CD4-positive, alpha-beta T cell (primary cell): Measurements from ENCODE around the gene ARHGEF19. TPM values are rescaled to one million over a fixed set of nuclear protein-coding genes. Genes with fewer than 3 reads are reported as not detected.

ENCODE experiments used
- ATAC-seq: fragments of 200-7000 bp; cut with Tn5 transposase; one replicate; pipeline ENCODE4 v1.10.0; 2022; ENCODE audit warnings: mild to moderate bottlenecking; ENCODE audit not compliant: poor library complexity
- CTCF ChIA-PET: fragments of 350-600 bp; sonication (Branson Sonifier 250); formaldehyde crosslinking; loops from one replicate; lab custom pipeline; 2021; ENCODE audit warnings: antibody characterized with exemption, inconsistent platforms; lab: Charles Lee
- POLR2A ChIA-PET: fragments of 350-600 bp; sonication (Branson Sonifier 250); formaldehyde crosslinking; loops from one replicate; lab custom pipeline; 2021; ENCODE audit warnings: antibody characterized with exemption, inconsistent platforms; lab: Charles Lee
- DNase-seq, 14 experiments: peaks; one replicate each; pipeline ENCODE4 v3.0.0-alpha.2; 2013 to 2020; ENCODE audit warnings: mixed read lengths in 2 of 14
- H3K27ac ChIP-seq, 2 donors: one replicate each; pipeline versions ENCODE4 v1.5.1 to v1.7.0; 2013; ENCODE audit warnings: low read length in 2 of 2, low read depth in 1 of 2, mild to moderate bottlenecking in 1 of 2
- H3K27me3 ChIP-seq, 2 experiments: 1 replicate in 1 of 2; 2 replicates in 1 of 2; pipeline versions ENCODE4 v1.6.1 to v1.7.0; 2013; ENCODE audit warnings: low read length in 2 of 2, control low read depth in 1 of 2, mild to moderate bottlenecking in 1 of 2, moderate library complexity in 1 of 2; ENCODE audit not compliant: insufficient read depth in 2 of 2, control insufficient read depth in 1 of 2
- H3K36me3 ChIP-seq: one replicate; pipeline ENCODE4 v1.6.1; 2013; ENCODE audit warnings: low read length, control low read depth; ENCODE audit not compliant: insufficient read depth
- H3K4me1 ChIP-seq: one replicate; pipeline ENCODE4 v1.6.1; 2013; ENCODE audit warnings: low read length, control low read depth; ENCODE audit not compliant: insufficient read depth
- H3K4me3 ChIP-seq: one replicate; pipeline ENCODE4 v1.5.1; 2013; ENCODE audit warnings: mild to moderate bottlenecking, low read length, moderate library complexity
- H3K9me3 ChIP-seq, 2 experiments: 1 replicate in 1 of 2; 2 replicates in 1 of 2; pipeline versions ENCODE4 v1.6.1 to v1.7.0; 2013; ENCODE audit warnings: low read length in 2 of 2, mild to moderate bottlenecking in 2 of 2, control low read depth in 1 of 2, moderate library complexity in 1 of 2; ENCODE audit not compliant: control insufficient read depth in 1 of 2, insufficient read depth in 1 of 2
- H3K27ac Mint-ChIP-seq: one replicate; pipeline ENCODE4 v1.8.0; 2020; ENCODE audit warnings: mixed read lengths
- H3K27me3 Mint-ChIP-seq: one replicate; pipeline ENCODE4 v1.8.0; 2021; ENCODE audit warnings: mixed read lengths
- H3K36me3 Mint-ChIP-seq: one replicate; pipeline ENCODE4 v1.8.0; 2021; ENCODE audit warnings: low read depth, mixed read lengths
- H3K4me1 Mint-ChIP-seq: one replicate; pipeline ENCODE4 v1.8.0; 2021; ENCODE audit warnings: low read depth, mixed read lengths
- H3K4me3 Mint-ChIP-seq: one replicate; pipeline ENCODE4 v1.8.0; 2020; ENCODE audit warnings: mild to moderate bottlenecking, mixed read lengths
- H3K9me3 Mint-ChIP-seq: one replicate; pipeline ENCODE4 v1.8.0; 2020; ENCODE audit warnings: mixed read lengths
- intact Hi-C, 2 experiments: fragments of 100-400 bp; cut with DNase I in 1 of 2; cut with micrococcal nuclease in 1 of 2; formaldehyde crosslinking; loops; one replicate each; pipeline versions ENCODE4 v1.15.1 to v1.9.0; 2023 to 2025; cut with DNase I, micrococcal nuclease
- total RNA-seq, 174 experiments: library from RNA in 2 of 174; stranded (reverse) in 2 of 174; gene quantifications; one replicate each; pipeline ENCODE4 v1.2.3 and lab custom pipeline; 2021 to 2026
- TF ChIP-seq, protein P1 (sequence below): fragments of 200-600 bp; IDR thresholded peaks from one replicate; pipeline ENCODE4 v1.8.0; 2022; ENCODE audit warnings: antibody characterized with exemption, mild to moderate bottlenecking

Gene ARHGEF19
- total RNA-seq, 2 experiments from 2014 or later: 3.8 to 5.8 TPM

DNA sequence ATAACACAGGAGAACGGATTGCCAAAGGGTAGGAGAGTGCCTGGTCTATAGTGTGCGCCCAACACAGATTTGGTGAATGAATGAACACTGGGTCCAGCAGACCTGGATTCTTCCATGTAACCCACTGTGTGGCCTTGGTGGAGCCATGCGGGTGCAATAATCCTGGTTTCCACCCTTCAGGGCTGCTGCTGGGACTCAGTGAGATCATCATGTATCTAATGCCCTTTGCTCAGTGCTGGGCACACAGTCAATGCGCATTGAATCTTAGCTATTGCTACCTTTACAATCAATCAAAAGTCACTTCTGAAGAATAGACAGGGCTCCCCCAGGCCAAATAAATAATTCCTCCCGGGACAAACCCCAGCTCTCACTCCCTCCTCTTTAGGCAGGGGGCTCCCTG, 50.7 kb downstream of the ARHGEF19 start:
- DNase-seq (no peak), ATAC-seq (no peak)
- Histone ChIP-seq H3K27ac (peak overlapping the region; percentile 54 to 62), H3K4me1 (peaks cover 81% of the 10 kb centered on the region), H3K36me3 (no peaks in the 10 kb centered on the region), H3K4me3 (peak overlapping the region; percentile 46), H3K9me3 (no peaks in the 10 kb centered on the region), H3K27me3 (no peaks in the 10 kb centered on the region)
- H3K9me3 Mint-ChIP-seq: no peaks in the 10 kb centered on the region
- peak overlapping the region; percentile 64 for H3K27ac Mint-ChIP-seq
- intact Hi-C loops: no loop called here
- H3K36me3 Mint-ChIP-seq: no peaks in the 10 kb centered on the region
- CTCF ChIA-PET: interaction anchor here (1.3 kb wide), 1 partner anchor 80 kb away, joined by 3 read pairs; no protein-coding TSS in a partner anchor
- TF ChIP-seq, protein P1, sequence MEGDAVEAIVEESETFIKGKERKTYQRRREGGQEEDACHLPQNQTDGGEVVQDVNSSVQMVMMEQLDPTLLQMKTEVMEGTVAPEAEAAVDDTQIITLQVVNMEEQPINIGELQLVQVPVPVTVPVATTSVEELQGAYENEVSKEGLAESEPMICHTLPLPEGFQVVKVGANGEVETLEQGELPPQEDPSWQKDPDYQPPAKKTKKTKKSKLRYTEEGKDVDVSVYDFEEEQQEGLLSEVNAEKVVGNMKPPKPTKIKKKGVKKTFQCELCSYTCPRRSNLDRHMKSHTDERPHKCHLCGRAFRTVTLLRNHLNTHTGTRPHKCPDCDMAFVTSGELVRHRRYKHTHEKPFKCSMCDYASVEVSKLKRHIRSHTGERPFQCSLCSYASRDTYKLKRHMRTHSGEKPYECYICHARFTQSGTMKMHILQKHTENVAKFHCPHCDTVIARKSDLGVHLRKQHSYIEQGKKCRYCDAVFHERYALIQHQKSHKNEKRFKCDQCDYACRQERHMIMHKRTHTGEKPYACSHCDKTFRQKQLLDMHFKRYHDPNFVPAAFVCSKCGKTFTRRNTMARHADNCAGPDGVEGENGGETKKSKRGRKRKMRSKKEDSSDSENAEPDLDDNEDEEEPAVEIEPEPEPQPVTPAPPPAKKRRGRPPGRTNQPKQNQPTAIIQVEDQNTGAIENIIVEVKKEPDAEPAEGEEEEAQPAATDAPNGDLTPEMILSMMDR: no peak
- no peaks in the 10 kb centered on the region for H3K27me3 Mint-ChIP-seq
- POLR2A ChIA-PET: interaction anchor here (1.2 to 1.9 kb wide), 3 partner anchors 50 to 328 kb away, joined by 3 to 6 read pairs (median 5); no protein-coding TSS in a partner anchor
- peak overlapping the region; percentile 43 for H3K4me3 Mint-ChIP-seq
- H3K4me1 Mint-ChIP-seq: peaks cover 83% of the 10 kb centered on the region

DNA sequence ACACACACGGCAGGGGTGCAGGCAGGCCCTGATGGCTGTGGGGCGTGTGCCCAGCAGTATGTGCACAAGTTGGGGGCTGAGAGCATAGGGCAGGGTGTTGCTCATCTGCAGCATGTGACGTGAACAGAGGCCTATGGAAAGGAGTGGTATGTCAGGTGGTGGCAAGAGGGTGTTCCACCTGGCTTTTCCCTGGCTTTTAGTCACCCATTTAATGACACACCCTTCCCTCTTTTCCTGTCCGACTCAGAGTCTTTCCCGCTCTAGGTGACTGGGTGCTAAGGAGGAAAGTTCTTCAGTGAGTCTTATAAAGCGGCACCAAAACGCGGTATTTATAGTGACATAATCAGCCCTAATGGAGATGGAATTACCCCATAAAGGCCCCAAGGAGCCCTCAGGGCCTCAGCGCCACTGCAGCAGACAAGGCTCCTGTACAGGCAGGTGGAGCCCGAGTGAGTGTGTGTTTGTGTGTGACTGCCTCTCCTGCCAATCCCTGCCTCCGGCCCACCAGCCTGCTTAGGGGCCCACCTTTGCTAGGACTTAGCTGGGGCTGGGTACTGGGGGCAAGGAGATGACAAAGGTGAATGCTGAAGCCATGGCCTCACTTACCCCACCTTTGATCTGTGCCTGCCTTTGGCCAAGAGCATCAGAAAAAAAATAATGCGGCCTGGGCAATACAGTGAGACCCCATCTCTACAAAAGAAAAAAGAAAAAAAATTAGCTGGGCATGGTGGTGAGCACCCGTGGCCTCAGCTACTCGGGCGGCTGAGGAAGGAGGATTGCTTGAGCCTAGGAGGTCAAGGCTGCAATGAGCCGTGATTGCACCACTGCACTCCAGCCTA, 53.2 kb downstream of the ARHGEF19 start:
- peak in 1 of 14 experiments; percentile 24 for DNase-seq
- peaks cover 5 to 9% of the 10 kb centered on the region in 2 experiments for H3K27me3 ChIP-seq
- TF ChIP-seq, protein P1: no peak
- H3K9me3 ChIP-seq: no peaks in the 10 kb centered on the region
- Mint-ChIP-seq H3K4me1 (peaks cover 79% of the 10 kb centered on the region), H3K27me3 (no peaks in the 10 kb centered on the region), H3K9me3 (no peaks in the 10 kb centered on the region), H3K36me3 (no peaks in the 10 kb centered on the region), H3K4me3 (peak overlapping the region; percentile 39), H3K27ac (peak overlapping the region; percentile 68)
- POLR2A ChIA-PET: interaction anchor here (0.9 kb wide), 1 partner anchor 10 kb away, joined by 5 read pairs; no protein-coding TSS in a partner anchor
- no peak overlapping the region for H3K27ac ChIP-seq
- H3K4me1 ChIP-seq: peaks cover 82% of the 10 kb centered on the region
- intact Hi-C loops: no loop called here
- no peak overlapping the region for H3K4me3 ChIP-seq
- no peak for ATAC-seq
- CTCF ChIA-PET: interaction anchor here (1.3 kb wide), 1 partner anchor 81 kb away, joined by 3 read pairs; no protein-coding TSS in a partner anchor
- H3K36me3 ChIP-seq: no peaks in the 10 kb centered on the region

DNA sequence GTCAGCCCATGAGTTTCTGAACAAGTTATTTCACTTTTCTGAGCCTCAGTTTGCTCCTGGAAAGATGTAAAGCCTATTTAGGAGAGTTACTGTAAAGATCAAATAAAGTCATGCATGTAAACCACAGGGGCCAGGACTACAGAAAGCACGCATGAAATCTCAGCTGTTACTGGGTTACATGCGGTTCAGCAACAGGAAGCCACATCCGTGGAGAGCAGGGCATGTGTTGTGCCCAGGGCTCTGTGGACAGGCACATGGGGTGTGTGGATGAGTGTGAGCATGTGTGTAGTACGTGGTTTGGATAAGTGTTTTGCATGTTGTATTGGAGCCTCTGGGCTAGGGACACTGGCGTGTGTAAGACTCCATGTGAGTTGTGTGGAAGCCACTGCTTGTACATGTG, 54.4 kb downstream of the ARHGEF19 start:
- Mint-ChIP-seq H3K36me3 (no peaks in the 10 kb centered on the region), H3K4me3 (peak overlapping the region; percentile 30), H3K27ac (peak overlapping the region; percentile 68), H3K4me1 (peaks cover 77% of the 10 kb centered on the region), H3K27me3 (no peaks in the 10 kb centered on the region), H3K9me3 (no peaks in the 10 kb centered on the region)
- Histone ChIP-seq H3K27ac (no peak overlapping the region), H3K4me3 (no peak overlapping the region), H3K9me3 (no peaks in the 10 kb centered on the region), H3K36me3 (no peaks in the 10 kb centered on the region), H3K4me1 (peaks cover 84% of the 10 kb centered on the region), H3K27me3 (peaks cover 10 to 14% of the 10 kb centered on the region in 2 experiments)
- CTCF ChIA-PET: no interaction called here
- intact Hi-C loops: no loop called here
- peak in 13 of 14 experiments; percentile 16 to 77 (median 34) for DNase-seq
- TF ChIP-seq, protein P1: no peak
- peak; percentile 71 for ATAC-seq
- POLR2A ChIA-PET: interaction anchor here (1.0 kb wide), 1 partner anchor 49 kb away, joined by 3 read pairs; no protein-coding TSS in a partner anchor
